ENCODE measurements around the gene IL1RN. TPM values are rescaled to one million over a fixed set of nuclear protein-coding genes. Genes with fewer than 3 reads are reported as not detected.
A peak's percentile ranks its signal among the peaks of the same experiment; 100 is the strongest.

IL1RN gene
- total and polyA plus RNA-seq, 5 donors from 2014 or later: 0.23 to 0.59 TPM; not detected in 3

DNA sequence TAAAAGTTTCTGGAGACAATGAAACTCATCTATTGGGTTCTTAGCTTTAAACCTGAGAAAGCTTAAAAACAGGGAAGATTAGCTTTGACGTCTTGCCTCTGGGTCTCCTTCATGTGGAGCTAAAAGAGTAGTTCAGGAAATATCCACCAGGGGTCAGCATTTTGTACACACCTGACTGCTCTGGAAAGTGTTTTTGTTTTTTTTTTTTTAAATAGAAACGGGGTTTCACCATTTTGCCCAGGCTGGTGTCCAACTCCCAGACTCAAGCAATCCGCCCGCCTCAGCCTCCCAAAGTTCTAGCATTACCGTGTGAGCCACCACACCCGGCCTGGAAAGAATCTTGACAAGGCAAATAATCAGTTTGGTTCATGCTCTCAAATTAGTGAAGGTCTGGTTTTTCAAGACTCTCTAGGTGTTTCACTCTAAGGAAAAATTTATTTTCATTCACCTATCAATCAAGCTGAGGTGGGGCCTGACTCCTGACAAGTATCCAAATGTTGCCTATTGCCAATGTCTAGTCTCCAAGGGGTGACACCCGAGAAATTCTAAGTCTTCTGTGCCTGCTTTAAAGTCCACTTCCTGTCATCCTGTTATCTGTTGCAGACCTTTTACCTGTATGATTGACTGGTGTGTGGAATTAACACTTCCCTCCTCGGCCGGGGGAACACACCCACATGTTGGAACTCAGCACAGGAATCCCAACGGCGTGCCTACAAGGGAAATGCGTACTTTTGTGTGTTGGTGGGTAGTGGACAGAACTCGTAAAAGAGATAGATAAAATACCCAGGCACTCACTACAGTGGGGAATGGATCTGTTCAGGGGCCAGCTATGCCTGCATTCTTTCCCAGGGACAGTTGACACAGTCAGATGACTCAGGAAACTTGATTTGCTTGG, 11.3 kb downstream of the IL1RN start:
- ATAC-seq (ENCODE audit: low read depth in 2 of 2): peak; percentile 75 to 77
- Histone ChIP-seq H3K4me3 (ENCODE audit: low read depth, low read length) (peak overlapping the region; percentile 33), H3K36me3 (ENCODE audit: control insufficient read depth, insufficient read depth, low read length) (no peaks in the 10 kb centered on the region), H3K27ac (ENCODE audit: insufficient read depth, low read length, poor library complexity, severe bottlenecking) (no peak overlapping the region), H3K9me3 (ENCODE audit: control insufficient read depth in 2 of 2, low read length in 2 of 2) (no peaks in the 10 kb centered on the region), H3K27me3 (ENCODE audit: control insufficient read depth, insufficient read depth, low read length) (no peaks in the 10 kb centered on the region), H3K4me1 (ENCODE audit: control insufficient read depth, insufficient read depth, low read length, poor library complexity, severe bottlenecking) (peaks cover 11% of the 10 kb centered on the region)
- Mint-ChIP-seq H3K9me3 (no peaks in the 10 kb centered on the region), H3K4me1 (peaks cover 0 to 21% (median 14%) of the 10 kb centered on the region in 4 donors), H3K4me3 (peak overlapping the region in 3 of 4 donors; percentile 75 to 81 (median 77)), H3K27me3 (no peaks in the 10 kb centered on the region), H3K27ac (peak overlapping the region; percentile 66 to 79 (median 78)), H3K36me3 (no peaks in the 10 kb centered on the region)
- peak; percentile 46 to 87 (median 81) for DNase-seq

DNA sequence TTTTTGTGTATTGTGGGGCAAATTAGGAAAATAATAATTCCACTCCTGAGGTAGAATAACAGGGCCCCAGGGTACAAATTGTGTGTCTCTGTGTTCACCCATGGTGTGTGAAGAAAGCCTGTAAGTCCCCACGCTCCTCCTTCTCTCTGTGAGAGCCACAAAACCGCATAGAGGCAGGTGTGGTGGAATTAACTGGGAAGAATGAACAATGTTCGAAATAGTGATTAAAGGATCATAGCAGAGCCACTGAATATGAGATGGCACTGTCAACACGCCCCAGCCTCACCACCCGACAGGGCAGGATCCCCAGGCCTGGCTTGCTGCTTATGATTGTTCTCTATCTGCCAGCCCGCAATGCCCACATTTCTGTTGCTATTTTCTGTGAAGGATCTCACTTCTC, 14.1 kb downstream of the IL1RN start:
- Mint-ChIP-seq H3K27ac (no peak overlapping the region), H3K4me3 (no peak overlapping the region), H3K27me3 (peaks cover 5% of the 10 kb centered on the region), H3K4me1 (peaks cover 0 to 21% (median 14%) of the 10 kb centered on the region in 4 donors), H3K36me3 (no peaks in the 10 kb centered on the region), H3K9me3 (peaks cover 0 to 3% (median 0%) of the 10 kb centered on the region in 7 donors)
- no peak for ATAC-seq (ENCODE audit: low read depth in 2 of 2)
- Histone ChIP-seq H3K4me1 (ENCODE audit: control insufficient read depth, insufficient read depth, low read length, poor library complexity, severe bottlenecking) (peaks cover 11% of the 10 kb centered on the region), H3K27me3 (ENCODE audit: control insufficient read depth, insufficient read depth, low read length) (no peaks in the 10 kb centered on the region), H3K9me3 (ENCODE audit: control insufficient read depth in 2 of 2, low read length in 2 of 2) (peaks cover 2 to 5% of the 10 kb centered on the region in 2 experiments), H3K4me3 (ENCODE audit: low read depth, low read length) (no peak overlapping the region), H3K27ac (ENCODE audit: insufficient read depth, low read length, poor library complexity, severe bottlenecking) (no peak overlapping the region), H3K36me3 (ENCODE audit: control insufficient read depth, insufficient read depth, low read length) (no peaks in the 10 kb centered on the region)
- DNase-seq: no peak

DNA sequence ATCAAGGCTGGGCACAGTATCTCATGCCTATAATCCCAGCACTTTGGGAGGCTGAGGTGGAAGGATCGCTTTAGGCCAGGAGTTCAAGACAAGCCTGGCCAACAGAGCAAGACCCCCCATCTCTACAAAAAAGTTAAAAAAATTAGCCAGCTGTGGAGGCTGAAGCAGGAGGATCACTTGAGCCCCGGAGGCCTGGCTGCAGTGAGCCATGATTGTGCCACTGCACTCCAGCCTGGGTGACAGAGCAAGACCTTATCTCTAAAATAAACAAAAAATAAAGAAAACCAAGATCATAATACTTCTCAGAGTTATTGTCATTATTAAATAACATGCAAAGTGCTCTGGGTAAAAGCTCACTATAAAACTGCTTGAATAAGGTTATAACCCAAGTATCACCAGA, 14.9 kb downstream of the IL1RN start:
- Histone ChIP-seq H3K4me3 (ENCODE audit: low read depth, low read length) (no peak overlapping the region), H3K36me3 (ENCODE audit: control insufficient read depth, insufficient read depth, low read length) (no peaks in the 10 kb centered on the region), H3K4me1 (ENCODE audit: control insufficient read depth, insufficient read depth, low read length, poor library complexity, severe bottlenecking) (peaks cover 11% of the 10 kb centered on the region), H3K27me3 (ENCODE audit: control insufficient read depth, insufficient read depth, low read length) (no peaks in the 10 kb centered on the region), H3K9me3 (ENCODE audit: control insufficient read depth in 2 of 2, low read length in 2 of 2) (peaks cover 2 to 5% of the 10 kb centered on the region in 2 experiments), H3K27ac (ENCODE audit: insufficient read depth, low read length, poor library complexity, severe bottlenecking) (no peak overlapping the region)
- ATAC-seq (ENCODE audit: low read depth in 2 of 2) (no peak), DNase-seq (no peak)
- Mint-ChIP-seq H3K4me1 (peaks cover 0 to 16% (median 12%) of the 10 kb centered on the region in 4 donors), H3K4me3 (no peak overlapping the region), H3K9me3 (peaks cover 0 to 3% (median 0%) of the 10 kb centered on the region in 7 donors), H3K27ac (peak overlapping the region in 1 of 3 donors; percentile 33), H3K36me3 (no peaks in the 10 kb centered on the region), H3K27me3 (peaks cover 8% of the 10 kb centered on the region)

DNA sequence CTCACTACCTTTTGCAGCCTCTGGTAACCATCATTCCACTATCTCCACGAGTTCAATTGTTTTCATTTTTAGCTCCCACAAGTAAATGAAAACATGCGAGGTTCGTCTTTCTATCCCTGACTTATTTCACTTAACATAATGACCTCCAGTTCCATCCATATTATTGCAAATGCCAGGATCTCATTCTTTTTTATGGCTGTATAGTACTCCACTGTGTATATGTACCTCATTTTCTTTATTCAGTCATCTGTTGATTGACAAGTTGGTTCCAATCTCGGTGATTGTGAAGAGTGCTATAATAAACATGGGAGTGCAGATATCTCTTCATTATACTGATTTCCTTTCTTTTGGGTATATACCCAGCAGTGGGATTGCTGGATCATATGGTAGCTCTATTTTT, 16.9 kb downstream of the IL1RN start:
- H3K4me3 ChIP-seq (ENCODE audit: low read depth, low read length): no peak overlapping the region
- H3K27me3 Mint-ChIP-seq: peaks cover 13% of the 10 kb centered on the region
- no peaks in the 10 kb centered on the region for H3K36me3 ChIP-seq (ENCODE audit: control insufficient read depth, insufficient read depth, low read length)
- peaks cover 0 to 3% (median under 1%) of the 10 kb centered on the region in 4 donors for H3K4me1 Mint-ChIP-seq
- H3K36me3 Mint-ChIP-seq: no peaks in the 10 kb centered on the region
- no peak for ATAC-seq (ENCODE audit: low read depth in 2 of 2)
- no peak overlapping the region for H3K4me3 Mint-ChIP-seq
- no peaks in the 10 kb centered on the region for H3K4me1 ChIP-seq (ENCODE audit: control insufficient read depth, insufficient read depth, low read length, poor library complexity, severe bottlenecking)
- H3K9me3 ChIP-seq (ENCODE audit: control insufficient read depth in 2 of 2, low read length in 2 of 2): peaks cover 2 to 5% of the 10 kb centered on the region in 2 experiments
- no peak overlapping the region for H3K27ac ChIP-seq (ENCODE audit: insufficient read depth, low read length, poor library complexity, severe bottlenecking)
- H3K27ac Mint-ChIP-seq: no peak overlapping the region
- H3K27me3 ChIP-seq (ENCODE audit: control insufficient read depth, insufficient read depth, low read length): no peaks in the 10 kb centered on the region
- peaks cover 0 to 3% (median 0%) of the 10 kb centered on the region in 7 donors for H3K9me3 Mint-ChIP-seq
- no peak for DNase-seq

DNA sequence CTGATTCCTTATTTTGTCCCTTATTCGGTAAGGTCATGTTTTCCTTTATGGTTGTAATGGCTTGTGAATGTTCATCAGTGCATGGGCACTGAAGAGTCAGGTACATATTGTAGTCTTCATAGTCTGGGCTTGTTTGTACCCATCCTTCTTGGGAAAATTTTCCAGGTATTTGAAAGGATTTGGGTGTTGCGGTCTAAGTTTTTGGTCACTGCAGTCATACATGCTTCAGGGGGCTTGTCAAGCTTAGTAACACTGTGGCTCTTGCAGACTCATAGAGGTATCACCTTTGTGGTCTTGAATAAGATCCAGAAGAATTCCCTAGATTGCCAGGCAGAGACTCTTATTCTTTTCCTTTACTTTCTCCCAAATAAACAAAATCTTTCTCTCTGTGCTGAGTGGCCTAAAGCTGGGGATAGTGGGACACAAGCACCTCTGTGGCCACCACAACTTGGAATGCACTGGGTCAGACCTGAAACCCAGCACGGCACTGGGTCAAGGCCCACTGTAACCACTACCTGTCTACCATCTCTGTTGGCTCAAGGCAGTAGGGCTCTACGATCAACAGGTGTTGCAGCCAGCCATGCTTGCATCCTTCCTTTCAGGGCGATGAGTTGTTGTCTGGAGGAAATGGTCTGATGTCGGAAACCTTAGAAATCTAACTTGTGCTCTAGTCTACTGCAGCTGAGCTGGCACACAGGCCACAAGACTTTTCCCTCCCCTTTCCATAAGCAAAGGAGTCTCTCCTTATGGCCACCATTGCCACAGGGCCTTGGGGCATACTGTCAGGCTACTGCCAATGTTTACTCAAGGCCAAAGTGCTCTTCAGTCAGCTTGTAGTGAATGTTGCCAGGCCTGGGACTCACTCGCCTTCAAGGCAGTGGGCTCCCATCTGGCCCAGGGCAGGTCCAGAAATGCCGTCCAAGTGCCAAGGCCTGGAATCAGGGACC, 21.5 kb downstream of the IL1RN start:
- no peak for ATAC-seq (ENCODE audit: low read depth in 2 of 2)
- no peaks in the 10 kb centered on the region for H3K27me3 ChIP-seq (ENCODE audit: control insufficient read depth, insufficient read depth, low read length)

DNA sequence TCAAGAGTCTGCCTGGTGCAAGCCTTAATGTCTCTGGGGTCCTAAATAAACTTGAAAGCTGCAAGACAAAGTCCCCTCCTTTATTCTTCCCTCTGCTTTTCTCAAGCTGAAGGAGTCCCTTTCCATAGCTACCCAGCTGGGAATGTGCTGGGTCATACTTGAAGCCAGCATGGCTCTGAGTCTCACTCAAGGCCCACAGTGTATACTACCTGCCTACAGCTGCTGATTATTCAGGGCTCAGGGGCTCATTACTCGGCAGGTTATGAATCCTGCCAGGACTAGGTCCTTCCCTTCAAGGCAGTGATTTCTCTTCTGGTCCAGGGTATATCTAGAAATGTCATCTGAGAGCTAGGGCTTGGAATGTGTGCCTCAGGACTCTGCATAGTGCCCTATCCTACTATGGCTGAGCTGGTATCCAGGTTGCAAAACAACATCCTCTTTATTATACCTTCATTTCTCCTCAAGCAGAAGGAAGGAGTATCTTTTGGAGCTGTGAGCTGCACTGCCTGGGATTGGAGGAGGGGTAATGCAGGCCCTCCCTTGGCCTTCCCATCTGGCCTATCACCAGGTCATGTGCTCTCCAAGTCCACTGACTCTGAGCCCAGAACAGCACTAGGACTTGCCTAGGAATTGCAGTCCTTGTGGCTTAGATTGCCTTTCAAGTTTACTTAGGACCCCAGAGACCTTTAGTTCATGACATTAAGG, 22.3 kb downstream of the IL1RN start:
- no peak for ATAC-seq (ENCODE audit: low read depth in 2 of 2)
- Histone ChIP-seq H3K36me3 (ENCODE audit: control insufficient read depth, insufficient read depth, low read length) (no peaks in the 10 kb centered on the region), H3K9me3 (ENCODE audit: control insufficient read depth in 2 of 2, low read length in 2 of 2) (no peaks in the 10 kb centered on the region), H3K4me3 (ENCODE audit: low read depth, low read length) (no peak overlapping the region), H3K27me3 (ENCODE audit: control insufficient read depth, insufficient read depth, low read length) (peaks cover 1% of the 10 kb centered on the region), H3K4me1 (ENCODE audit: control insufficient read depth, insufficient read depth, low read length, poor library complexity, severe bottlenecking) (no peaks in the 10 kb centered on the region), H3K27ac (ENCODE audit: insufficient read depth, low read length, poor library complexity, severe bottlenecking) (no peak overlapping the region)
- H3K36me3 Mint-ChIP-seq: no peaks in the 10 kb centered on the region
- H3K9me3 Mint-ChIP-seq: peaks cover 0 to 3% (median 0%) of the 10 kb centered on the region in 7 donors
- no peak for DNase-seq
- H3K4me3 Mint-ChIP-seq: no peak overlapping the region
- peaks cover 28% of the 10 kb centered on the region for H3K27me3 Mint-ChIP-seq
- H3K27ac Mint-ChIP-seq: no peak overlapping the region
- no peaks in the 10 kb centered on the region for H3K4me1 Mint-ChIP-seq

More for the DNA sequence above, 21.5 kb downstream of the IL1RN start:
- no peaks in the 10 kb centered on the region for H3K4me1 ChIP-seq (ENCODE audit: control insufficient read depth, insufficient read depth, low read length, poor library complexity, severe bottlenecking)
- H3K4me3 ChIP-seq (ENCODE audit: low read depth, low read length): no peak overlapping the region
- DNase-seq: no peak
- H3K27ac ChIP-seq (ENCODE audit: insufficient read depth, low read length, poor library complexity, severe bottlenecking): no peak overlapping the region
- Mint-ChIP-seq H3K36me3 (no peaks in the 10 kb centered on the region), H3K4me3 (no peak overlapping the region), H3K9me3 (peaks cover 0 to 3% (median 0%) of the 10 kb centered on the region in 7 donors), H3K27me3 (peaks cover 23% of the 10 kb centered on the region), H3K27ac (no peak overlapping the region), H3K4me1 (no peaks in the 10 kb centered on the region)
- peaks cover 2 to 5% of the 10 kb centered on the region in 2 experiments for H3K9me3 ChIP-seq (ENCODE audit: control insufficient read depth in 2 of 2, low read length in 2 of 2)
- no peaks in the 10 kb centered on the region for H3K36me3 ChIP-seq (ENCODE audit: control insufficient read depth, insufficient read depth, low read length)

DNA sequence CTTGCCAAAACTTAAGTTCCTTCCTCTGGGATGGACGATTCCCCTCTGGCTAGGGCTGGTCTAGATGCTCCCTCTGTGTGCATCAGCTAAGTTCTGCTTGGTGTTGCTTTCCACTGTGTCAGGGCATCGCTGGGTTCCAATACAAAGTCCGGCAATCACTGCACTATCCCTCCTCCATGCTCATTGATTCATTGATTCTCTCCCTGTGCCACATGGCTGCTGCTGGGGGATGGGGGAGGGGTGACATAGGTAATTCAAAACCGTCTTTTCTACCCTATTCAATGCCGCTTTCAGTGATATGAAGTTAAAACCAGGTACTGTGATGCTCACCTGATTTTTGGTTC, 22.8 kb downstream of the IL1RN start:
- no peaks in the 10 kb centered on the region for H3K4me1 Mint-ChIP-seq
- no peak for DNase-seq
- peaks cover 0 to 3% (median 0%) of the 10 kb centered on the region in 7 donors for H3K9me3 Mint-ChIP-seq
- H3K36me3 Mint-ChIP-seq: no peaks in the 10 kb centered on the region
- peaks cover 32% of the 10 kb centered on the region for H3K27me3 Mint-ChIP-seq
- H3K27ac Mint-ChIP-seq: peak overlapping the region in 1 of 3 donors; percentile 27
- H3K4me3 Mint-ChIP-seq: no peak overlapping the region
- no peaks in the 10 kb centered on the region for H3K36me3 ChIP-seq (ENCODE audit: control insufficient read depth, insufficient read depth, low read length)
- H3K27ac ChIP-seq (ENCODE audit: insufficient read depth, low read length, poor library complexity, severe bottlenecking): no peak overlapping the region
- peaks cover 2% of the 10 kb centered on the region for H3K27me3 ChIP-seq (ENCODE audit: control insufficient read depth, insufficient read depth, low read length)
- no peaks in the 10 kb centered on the region for H3K9me3 ChIP-seq (ENCODE audit: control insufficient read depth in 2 of 2, low read length in 2 of 2)
- no peak for ATAC-seq (ENCODE audit: low read depth in 2 of 2)
- no peaks in the 10 kb centered on the region for H3K4me1 ChIP-seq (ENCODE audit: control insufficient read depth, insufficient read depth, low read length, poor library complexity, severe bottlenecking)
- no peak overlapping the region for H3K4me3 ChIP-seq (ENCODE audit: low read depth, low read length)

Data from CD4-positive, CD25-positive, alpha-beta regulatory T cell (primary cell).